ENCODE measurements around the gene TMEM174.

DNA sequence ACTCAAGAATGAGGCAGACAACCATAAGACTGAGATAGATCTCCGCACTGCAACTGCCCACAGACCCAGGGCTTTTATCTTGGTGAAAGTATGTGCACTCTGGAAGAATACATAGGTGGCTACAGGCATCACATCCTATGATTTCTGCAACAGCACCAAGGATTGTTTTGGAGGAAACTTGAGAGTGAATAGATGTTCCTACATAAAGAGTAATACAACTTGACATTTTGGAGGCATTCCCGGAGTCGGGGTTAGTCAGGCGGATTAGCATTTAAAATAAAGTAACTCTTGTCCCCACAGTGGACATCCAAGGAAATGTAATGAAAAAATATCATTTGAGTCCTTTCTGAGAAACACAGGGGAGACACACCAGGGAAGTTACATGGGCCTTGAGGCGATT lies 26.7 kb downstream of the TMEM174 start:
- TF ChIP-seq, protein P1, sequence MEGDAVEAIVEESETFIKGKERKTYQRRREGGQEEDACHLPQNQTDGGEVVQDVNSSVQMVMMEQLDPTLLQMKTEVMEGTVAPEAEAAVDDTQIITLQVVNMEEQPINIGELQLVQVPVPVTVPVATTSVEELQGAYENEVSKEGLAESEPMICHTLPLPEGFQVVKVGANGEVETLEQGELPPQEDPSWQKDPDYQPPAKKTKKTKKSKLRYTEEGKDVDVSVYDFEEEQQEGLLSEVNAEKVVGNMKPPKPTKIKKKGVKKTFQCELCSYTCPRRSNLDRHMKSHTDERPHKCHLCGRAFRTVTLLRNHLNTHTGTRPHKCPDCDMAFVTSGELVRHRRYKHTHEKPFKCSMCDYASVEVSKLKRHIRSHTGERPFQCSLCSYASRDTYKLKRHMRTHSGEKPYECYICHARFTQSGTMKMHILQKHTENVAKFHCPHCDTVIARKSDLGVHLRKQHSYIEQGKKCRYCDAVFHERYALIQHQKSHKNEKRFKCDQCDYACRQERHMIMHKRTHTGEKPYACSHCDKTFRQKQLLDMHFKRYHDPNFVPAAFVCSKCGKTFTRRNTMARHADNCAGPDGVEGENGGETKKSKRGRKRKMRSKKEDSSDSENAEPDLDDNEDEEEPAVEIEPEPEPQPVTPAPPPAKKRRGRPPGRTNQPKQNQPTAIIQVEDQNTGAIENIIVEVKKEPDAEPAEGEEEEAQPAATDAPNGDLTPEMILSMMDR (IDR thresholded peaks at IDR 0.05), result no peak
- TF ChIP-seq POLR2A (IDR thresholded peaks at IDR 0.05), result no peak

Measured in ovary (tissue), 3 donors.